K562 (cell line): ENCODE data around the gene MATCAP1. TPM values are rescaled to one million over a fixed set of nuclear protein-coding genes. Genes with fewer than 3 reads are reported as not detected.

Experiments used
- ATF7 ChIP-seq: fragments of 450-650 bp; IDR thresholded peaks from 2 replicates; pipeline ENCODE4 v1.7.1; 2014; ENCODE audit warnings: mild to moderate bottlenecking, moderate library complexity
- CC2D1A ChIP-seq: fragments of 450-650 bp; IDR thresholded peaks from 2 replicates; pipeline ENCODE4 v1.6.1; 2017; ENCODE audit warnings: mild to moderate bottlenecking
- DMBX1 ChIP-seq: fragments of 250-450 bp; sonication (Bioruptor Pico); IDR thresholded peaks from 2 replicates; pipeline ENCODE4 v1.8.0; 2022; ENCODE audit warnings: inconsistent platforms, mild to moderate bottlenecking, moderate library complexity, borderline replicate concordance
- DPF2 ChIP-seq: fragments of 450-650 bp; IDR thresholded peaks from 2 replicates; pipeline ENCODE4 v1.6.1; 2016
- E4F1 ChIP-seq: fragments of 250-450 bp; sonication (Bioruptor Pico); IDR thresholded peaks from 2 replicates; pipeline ENCODE4 v1.5.0; 2021; ENCODE audit warnings: mild to moderate bottlenecking, borderline replicate concordance
- ELK1 ChIP-seq: sonication (generic); formaldehyde crosslinking; IDR thresholded peaks from 2 replicates; pipeline ENCODE4 v1.8.1; 2022; ENCODE audit warnings: missing genetic modification reagents
- ETS1 ChIP-seq: conservative IDR thresholded peaks from 2 replicates; pipeline ENCODE4 v1.6.1; 2011; ENCODE audit warnings: low read depth, mild to moderate bottlenecking, low read length; ENCODE audit not compliant: control insufficient read depth
- HINFP ChIP-seq: fragments of 450-650 bp; conservative IDR thresholded peaks from 2 replicates; pipeline ENCODE4 v1.6.1; 2016; ENCODE audit warnings: missing genetic modification characterization, low read depth, mild to moderate bottlenecking, control low read depth, missing compliant biosample characterization
- HOMEZ ChIP-seq: fragments of 250-450 bp; sonication (Bioruptor Pico); IDR thresholded peaks from 2 replicates; pipeline ENCODE4 v1.4.0; 2020; ENCODE audit warnings: mild to moderate bottlenecking, moderate library complexity
- MCM2 ChIP-seq: fragments of 450-650 bp; IDR thresholded peaks from 2 replicates; pipeline ENCODE4 v1.6.1; 2017; ENCODE audit warnings: low read depth, mild to moderate bottlenecking
- NFIX ChIP-seq: fragments of 250-450 bp; sonication (Bioruptor Pico); IDR thresholded peaks from 2 replicates; pipeline ENCODE4 v1.4.0; 2020; ENCODE audit warnings: low read depth, mild to moderate bottlenecking, moderate library complexity
- PRPF4 ChIP-seq: fragments of 200-400 bp; formaldehyde crosslinking; IDR thresholded peaks from one replicate; pipeline ENCODE4 v1.6.1; 2017; ENCODE audit warnings: low read length, low read depth, mild to moderate bottlenecking; ENCODE audit not compliant: insufficient read depth, poor library complexity, severe bottlenecking
- SP2 ChIP-seq: IDR thresholded peaks from 2 replicates; pipeline ENCODE4 v1.6.1; 2011; ENCODE audit warnings: mild to moderate bottlenecking, low read depth, low read length, moderate library complexity; ENCODE audit not compliant: poor library complexity, severe bottlenecking; ENCODE audit errors: extremely low read depth
- STAT5A ChIP-seq: IDR thresholded peaks from 2 replicates; pipeline ENCODE4 v1.6.1; 2012; ENCODE audit warnings: low read length, inconsistent platforms, borderline replicate concordance
- ZBTB17 ChIP-seq: fragments of 450-650 bp; formaldehyde crosslinking; IDR thresholded peaks from 2 replicates; pipeline ENCODE4 v1.4.0; 2020; ENCODE audit warnings: mild to moderate bottlenecking
- ZNF224 ChIP-seq: sonication (generic); formaldehyde crosslinking; IDR thresholded peaks from 2 replicates; pipeline ENCODE4 v1.8.0; 2022; ENCODE audit warnings: mild to moderate bottlenecking, missing genetic modification reagents
- ZNF449 ChIP-seq: fragments of 250-450 bp; sonication (Bioruptor Pico); IDR thresholded peaks from 2 replicates; pipeline ENCODE4 v1.8.0; 2022; ENCODE audit warnings: moderate library complexity, mild to moderate bottlenecking, inconsistent platforms
- polyA plus RNA-seq, 8 experiments: library from polyadenylated mRNA; depleted of rRNA in 4 of 8; stranded (reverse) in 5 of 8; unstranded in 3 of 8; fragments of >200 nt; fragmentation: Nextera tagmentation in 2 of 8; fragmentation: Illumina TruSeq in 1 of 8; extraction: Ambion mirVana in 2 of 8; extraction: Trizol in 1 of 8; gene quantifications; 2 replicates each; pipeline versions ENCODE4 v1.2.1 to v1.2.3, GENCODE V29; 2011 to 2014; ENCODE audit warnings: inconsistent platforms in 1 of 8, missing spikeins in 1 of 8
- total RNA-seq, 7 experiments: library from RNA; depleted of rRNA in 6 of 7; stranded (reverse); fragments of >200 nt in 6 of 7; fragmentation: Illumina TruSeq in 2 of 7; extraction: Trizol in 2 of 7; gene quantifications; 2 replicates each; pipeline versions ENCODE4 v1.2.1 to v1.2.3, GENCODE V29; 2011 to 2021; ENCODE audit warnings: low replicate concordance in 1 of 7

Gene MATCAP1
- total and polyA plus RNA-seq, 9 of the 15 experiments (the other 6 are each of a cell fraction or from before 2014, with no cell fraction given) = 3.4 to 20.5 (median 10.3) TPM

- TF ChIP-seq ETS1 (peak; percentile 98), MCM2 (no peak), SP2 (no peak), ELK1 (CRISPR knock-in tag) (no peak), CC2D1A (no peak; the same call in 1 of the 2 replicates), ZNF224 (CRISPR knock-in tag) (no peak), DMBX1 (no peak), ZNF449 (CRISPR knock-in tag) (no peak), STAT5A (no peak; the same call in 1 of the 2 replicates), HINFP (tag) (no peak), E4F1 (CRISPR knock-in tag) (no peak), HOMEZ (CRISPR knock-in tag) (no peak), ATF7 (peak; percentile 82), NFIX (CRISPR knock-in tag) (no peak), ZBTB17 (CRISPR knock-in tag) (no peak), PRPF4 (no peak), DPF2 (no peak)
Observed at GRCh38 chr16:67226804-67227566, 43.2 kb upstream of the MATCAP1 start, which contains the start of gene TMEM208 (continued).
